ENCODE results near the gene CAGE1.
"Not testable (repeated sequence)": the region's sequence is repeated elsewhere in the genome, so short reads cannot be mapped to it uniquely, and the experiment has no call there.

CAGE1 gene

DNA sequence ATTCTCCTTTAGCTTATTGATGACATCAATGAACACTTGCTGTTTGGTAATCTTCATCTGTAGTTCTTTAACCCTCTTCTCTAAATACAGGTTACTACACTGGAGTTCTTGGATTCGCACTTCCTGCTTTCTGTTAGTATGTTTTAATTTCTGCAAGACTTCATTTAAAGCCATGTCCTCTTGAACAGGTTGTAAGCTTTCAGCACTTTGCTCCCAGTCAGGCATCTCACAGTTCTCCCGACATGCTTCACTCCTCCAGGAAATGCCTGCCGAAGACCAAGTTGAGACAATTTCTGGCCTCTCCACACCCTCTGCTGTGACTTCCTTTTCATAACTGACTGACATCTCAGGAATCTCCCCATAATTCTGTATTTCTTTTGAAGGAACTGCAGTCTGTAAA, 15.8 kb downstream of the CAGE1 start:
- Histone ChIP-seq H4K91ac (ENCODE audit: low read depth, low read length, poor library complexity) (no peak overlapping the region), H2BK120ac (ENCODE audit: low read depth, low read length) (no peak overlapping the region), H2BK15ac (ENCODE audit: low read length) (no peak overlapping the region), H3K27me3 (ENCODE audit: control insufficient read depth in 3 of 3, insufficient read depth in 3 of 3, low read depth in 1 of 3, low read length in 3 of 3) (peaks cover 0 to 4% (median 0%) of the 10 kb centered on the region in 3 experiments), H2AFZ (ENCODE audit: low read length) (peak overlapping the region; percentile 70), H3K18ac (ENCODE audit: low read length) (no peak overlapping the region), H3K23ac (ENCODE audit: low read depth, low read length, poor library complexity) (no peak overlapping the region), H3K27ac (replicated peaks; ENCODE audit: low read length) (no peak overlapping the region), H3K9me3 (replicated peaks in 1 of 2; ENCODE audit: control insufficient read depth in 2 of 2, insufficient read depth in 1 of 2, low read depth in 1 of 2, low read length in 2 of 2) (no peaks in the 10 kb centered on the region), H3K4me2 (ENCODE audit: insufficient read depth, low read length, poor library complexity, severe bottlenecking) (no peak overlapping the region), H3K9ac (ENCODE audit: low read depth, low read length, poor library complexity) (no peak overlapping the region), H3K4ac (ENCODE audit: low read length) (no peak overlapping the region), H3K4me3 (ENCODE audit: low read length in 2 of 2) (no peak overlapping the region), H3K4me1 (ENCODE audit: control insufficient read depth in 2 of 2, insufficient read depth in 1 of 2, low read depth in 1 of 2, low read length in 2 of 2) (no peaks in the 10 kb centered on the region), H3K14ac (ENCODE audit: low read length) (no peak overlapping the region), H3K36me3 (replicated peaks in 1 of 2; ENCODE audit: control insufficient read depth in 2 of 2, insufficient read depth in 2 of 2, low read length in 2 of 2) (no peaks in the 10 kb centered on the region), H2AK5ac (ENCODE audit: low read depth, low read length) (no peak overlapping the region), H3K79me1 (ENCODE audit: low read depth, low read length) (no peaks in the 10 kb centered on the region), H2BK5ac (ENCODE audit: low read length) (no peak overlapping the region), H4K8ac (ENCODE audit: low read depth, low read length) (no peak overlapping the region), H2BK12ac (ENCODE audit: low read length) (no peak overlapping the region)
- no CpG with 5 or more reads among the region's 3 CpGs for WGBS, 2 donors (ENCODE audit: extremely low coverage in 2 of 2, insufficient read length in 2 of 2, insufficient replicate concordance in 1 of 2)
- DNase-seq (ENCODE audit: low spot score) = no peak

GRCh38 chr6:7367408-7367807, 22.1 kb downstream of the CAGE1 start:
- no peaks in the 10 kb centered on the region for H3K79me1 ChIP-seq (ENCODE audit: low read depth, low read length)
- H2BK15ac ChIP-seq (ENCODE audit: low read length) = no peak overlapping the region
- no peak for DNase-seq (ENCODE audit: low spot score)

GRCh38 chr6:7351916-7352315, 37.6 kb downstream of the CAGE1 start:
- not testable (repeated sequence) for H2AK5ac ChIP-seq (ENCODE audit: low read depth, low read length); H3K36me3 ChIP-seq (replicated peaks in 1 of 2; ENCODE audit: control insufficient read depth in 2 of 2, insufficient read depth in 2 of 2, low read length in 2 of 2); H3K79me1 ChIP-seq (ENCODE audit: low read depth, low read length); H3K4ac ChIP-seq (ENCODE audit: low read length); H3K14ac ChIP-seq (ENCODE audit: low read length); H3K23ac ChIP-seq (ENCODE audit: low read depth, low read length, poor library complexity); DNase-seq (ENCODE audit: low spot score); H3K27me3 ChIP-seq (ENCODE audit: control insufficient read depth in 3 of 3, insufficient read depth in 3 of 3, low read depth in 1 of 3, low read length in 3 of 3); H3K4me1 ChIP-seq (ENCODE audit: control insufficient read depth in 2 of 2, insufficient read depth in 1 of 2, low read depth in 1 of 2, low read length in 2 of 2); H3K4me2 ChIP-seq (ENCODE audit: insufficient read depth, low read length, poor library complexity, severe bottlenecking); H4K91ac ChIP-seq (ENCODE audit: low read depth, low read length, poor library complexity); H2BK120ac ChIP-seq (ENCODE audit: low read depth, low read length); H3K4me3 ChIP-seq (ENCODE audit: low read length in 2 of 2); H3K9me3 ChIP-seq (replicated peaks in 1 of 2; ENCODE audit: control insufficient read depth in 2 of 2, insufficient read depth in 1 of 2, low read depth in 1 of 2, low read length in 2 of 2); H4K8ac ChIP-seq (ENCODE audit: low read depth, low read length); H2BK12ac ChIP-seq (ENCODE audit: low read length); H3K27ac ChIP-seq (replicated peaks; ENCODE audit: low read length); H2BK15ac ChIP-seq (ENCODE audit: low read length); H2AFZ ChIP-seq (ENCODE audit: low read length); H2BK5ac ChIP-seq (ENCODE audit: low read length); H3K18ac ChIP-seq (ENCODE audit: low read length); H3K9ac ChIP-seq (ENCODE audit: low read depth, low read length, poor library complexity)
- no CpG with 5 or more reads among the region's 3 CpGs for WGBS, 2 donors (ENCODE audit: extremely low coverage in 2 of 2, insufficient read length in 2 of 2, insufficient replicate concordance in 1 of 2)

More at GRCh38 chr6:7367408-7367807, 22.1 kb downstream of the CAGE1 start:
- no peak overlapping the region for H3K27ac ChIP-seq (replicated peaks; ENCODE audit: low read length)
- no peak overlapping the region for H2AK5ac ChIP-seq (ENCODE audit: low read depth, low read length)
- H2BK5ac ChIP-seq (ENCODE audit: low read length) = no peak overlapping the region
- H3K4me2 ChIP-seq (ENCODE audit: insufficient read depth, low read length, poor library complexity, severe bottlenecking) = no peak overlapping the region
- no peaks in the 10 kb centered on the region for H3K36me3 ChIP-seq (replicated peaks in 1 of 2; ENCODE audit: control insufficient read depth in 2 of 2, insufficient read depth in 2 of 2, low read length in 2 of 2)
- H2AFZ ChIP-seq (ENCODE audit: low read length) = no peak overlapping the region
- H3K4me3 ChIP-seq (ENCODE audit: low read length in 2 of 2) = no peak overlapping the region
- no peaks in the 10 kb centered on the region for H3K4me1 ChIP-seq (ENCODE audit: control insufficient read depth in 2 of 2, insufficient read depth in 1 of 2, low read depth in 1 of 2, low read length in 2 of 2)
- H3K27me3 ChIP-seq (ENCODE audit: control insufficient read depth in 3 of 3, insufficient read depth in 3 of 3, low read depth in 1 of 3, low read length in 3 of 3) = peaks cover 0 to 8% (median 0%) of the 10 kb centered on the region in 3 experiments
- no peak overlapping the region for H3K23ac ChIP-seq (ENCODE audit: low read depth, low read length, poor library complexity)
- H3K14ac ChIP-seq (ENCODE audit: low read length) = no peak overlapping the region
- no CpG with 5 or more reads among the region's 7 CpGs for WGBS, 2 donors (ENCODE audit: extremely low coverage in 2 of 2, insufficient read length in 2 of 2, insufficient replicate concordance in 1 of 2)
- no peak overlapping the region for H3K18ac ChIP-seq (ENCODE audit: low read length)
- H3K4ac ChIP-seq (ENCODE audit: low read length) = no peak overlapping the region
- H3K9ac ChIP-seq (ENCODE audit: low read depth, low read length, poor library complexity) = no peak overlapping the region
- no peaks in the 10 kb centered on the region for H3K9me3 ChIP-seq (replicated peaks in 1 of 2; ENCODE audit: control insufficient read depth in 2 of 2, insufficient read depth in 1 of 2, low read depth in 1 of 2, low read length in 2 of 2)
- H2BK12ac ChIP-seq (ENCODE audit: low read length) = no peak overlapping the region
- no peak overlapping the region for H4K91ac ChIP-seq (ENCODE audit: low read depth, low read length, poor library complexity)
- H4K8ac ChIP-seq (ENCODE audit: low read depth, low read length) = no peak overlapping the region
- H2BK120ac ChIP-seq (ENCODE audit: low read depth, low read length) = no peak overlapping the region

GRCh38 chr6:7350591-7350990, 39.0 kb downstream of the CAGE1 start:
- H2AK5ac ChIP-seq (ENCODE audit: low read depth, low read length); H3K36me3 ChIP-seq (replicated peaks in 1 of 2; ENCODE audit: control insufficient read depth in 2 of 2, insufficient read depth in 2 of 2, low read length in 2 of 2); DNase-seq (ENCODE audit: low spot score); H3K4me2 ChIP-seq (ENCODE audit: insufficient read depth, low read length, poor library complexity, severe bottlenecking); H4K91ac ChIP-seq (ENCODE audit: low read depth, low read length, poor library complexity); H2BK15ac ChIP-seq (ENCODE audit: low read length); H3K4ac ChIP-seq (ENCODE audit: low read length); H3K18ac ChIP-seq (ENCODE audit: low read length); H3K23ac ChIP-seq (ENCODE audit: low read depth, low read length, poor library complexity); H3K9me3 ChIP-seq (replicated peaks in 1 of 2; ENCODE audit: control insufficient read depth in 2 of 2, insufficient read depth in 1 of 2, low read depth in 1 of 2, low read length in 2 of 2); H4K8ac ChIP-seq (ENCODE audit: low read depth, low read length); H3K27me3 ChIP-seq (ENCODE audit: control insufficient read depth in 3 of 3, insufficient read depth in 3 of 3, low read depth in 1 of 3, low read length in 3 of 3); H3K9ac ChIP-seq (ENCODE audit: low read depth, low read length, poor library complexity); H3K14ac ChIP-seq (ENCODE audit: low read length); H3K4me3 ChIP-seq (ENCODE audit: low read length in 2 of 2); H3K27ac ChIP-seq (replicated peaks; ENCODE audit: low read length); H2BK12ac ChIP-seq (ENCODE audit: low read length); H3K79me1 ChIP-seq (ENCODE audit: low read depth, low read length); H3K4me1 ChIP-seq (ENCODE audit: control insufficient read depth in 2 of 2, insufficient read depth in 1 of 2, low read depth in 1 of 2, low read length in 2 of 2); H2BK5ac ChIP-seq (ENCODE audit: low read length); H2BK120ac ChIP-seq (ENCODE audit: low read depth, low read length); H2AFZ ChIP-seq (ENCODE audit: low read length): not testable (repeated sequence)
- no CpG with 5 or more reads among the region's 1 CpG for WGBS, 2 donors (ENCODE audit: extremely low coverage in 2 of 2, insufficient read length in 2 of 2, insufficient replicate concordance in 1 of 2)

Data from neuronal stem cell (in vitro differentiated cells).